Measurements from ENCODE around the gene LRFN5. TPM values are rescaled to one million over a fixed set of nuclear protein-coding genes. Genes with fewer than 3 reads are reported as not detected.
"Not testable (repeated sequence)": the region's sequence is repeated elsewhere in the genome, so short reads cannot be mapped to it uniquely, and the experiment has no call there.

The LRFN5 gene
- total RNA-seq, 2 donors from 2014 or later = 0.37 TPM

DNA sequence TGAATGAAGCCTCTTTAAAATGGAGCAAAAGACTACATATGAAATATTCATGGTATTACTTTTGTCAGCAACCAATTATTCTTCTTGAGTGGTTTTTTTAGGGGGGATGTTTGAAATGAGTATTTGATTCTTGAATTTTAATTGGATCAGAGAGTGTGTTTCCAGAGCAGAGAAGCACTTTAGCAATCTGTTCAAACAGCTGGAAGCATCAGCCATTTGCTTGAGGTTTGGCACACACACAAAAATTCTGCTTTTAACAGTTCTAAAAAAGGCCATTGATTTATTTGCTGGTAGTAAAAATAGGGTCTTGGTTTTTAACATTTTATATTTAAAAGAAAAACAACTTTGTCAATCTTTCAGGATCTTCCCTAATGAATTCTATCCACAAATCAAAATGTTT, 292.7 kb downstream of the LRFN5 start:
- Histone ChIP-seq H3K9me3 (no peaks in the 10 kb centered on the region), H3K36me3 (no peaks in the 10 kb centered on the region), H3K27ac (no peak overlapping the region), H3K27me3 (no peaks in the 10 kb centered on the region), H3K4me3 (no peak overlapping the region), H3K9ac (ENCODE audit: low read depth in 2 of 2, low read length in 2 of 2) (no peak overlapping the region), H3K4me1 (no peaks in the 10 kb centered on the region)
- DNase-seq = no peak
- intact Hi-C loops (cut with DNase I) = no loop called here
- TF ChIP-seq, protein P1, sequence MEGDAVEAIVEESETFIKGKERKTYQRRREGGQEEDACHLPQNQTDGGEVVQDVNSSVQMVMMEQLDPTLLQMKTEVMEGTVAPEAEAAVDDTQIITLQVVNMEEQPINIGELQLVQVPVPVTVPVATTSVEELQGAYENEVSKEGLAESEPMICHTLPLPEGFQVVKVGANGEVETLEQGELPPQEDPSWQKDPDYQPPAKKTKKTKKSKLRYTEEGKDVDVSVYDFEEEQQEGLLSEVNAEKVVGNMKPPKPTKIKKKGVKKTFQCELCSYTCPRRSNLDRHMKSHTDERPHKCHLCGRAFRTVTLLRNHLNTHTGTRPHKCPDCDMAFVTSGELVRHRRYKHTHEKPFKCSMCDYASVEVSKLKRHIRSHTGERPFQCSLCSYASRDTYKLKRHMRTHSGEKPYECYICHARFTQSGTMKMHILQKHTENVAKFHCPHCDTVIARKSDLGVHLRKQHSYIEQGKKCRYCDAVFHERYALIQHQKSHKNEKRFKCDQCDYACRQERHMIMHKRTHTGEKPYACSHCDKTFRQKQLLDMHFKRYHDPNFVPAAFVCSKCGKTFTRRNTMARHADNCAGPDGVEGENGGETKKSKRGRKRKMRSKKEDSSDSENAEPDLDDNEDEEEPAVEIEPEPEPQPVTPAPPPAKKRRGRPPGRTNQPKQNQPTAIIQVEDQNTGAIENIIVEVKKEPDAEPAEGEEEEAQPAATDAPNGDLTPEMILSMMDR (IDR thresholded peaks at IDR 0.05) = no peak

DNA sequence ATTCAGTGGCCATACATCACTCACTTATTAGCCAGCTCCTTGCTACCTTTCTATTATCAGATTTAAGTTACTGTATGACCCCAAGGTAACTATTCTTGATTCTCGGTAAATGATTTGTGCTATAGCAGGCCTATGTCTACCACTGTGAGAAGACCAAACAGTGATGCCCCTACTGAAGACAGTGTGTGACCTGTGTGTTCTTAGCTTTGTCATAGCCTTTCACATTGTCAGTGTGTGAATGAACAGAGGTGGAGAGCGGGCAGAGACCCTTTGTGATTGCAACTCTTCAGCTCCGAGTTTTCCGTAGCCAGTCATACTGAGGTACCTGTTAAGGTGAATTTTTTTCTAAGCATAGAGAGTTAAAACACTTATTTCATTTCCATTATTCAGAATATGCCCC, 294.0 kb downstream of the LRFN5 start:
- Histone ChIP-seq H3K9me3 (no peaks in the 10 kb centered on the region), H3K27ac (no peak overlapping the region), H3K9ac (ENCODE audit: low read depth in 2 of 2, low read length in 2 of 2) (no peak overlapping the region), H3K4me3 (no peak overlapping the region), H3K4me1 (no peaks in the 10 kb centered on the region), H3K27me3 (no peaks in the 10 kb centered on the region), H3K36me3 (no peaks in the 10 kb centered on the region)
- intact Hi-C loops (cut with DNase I) = no loop called here
- DNase-seq = no peak
- TF ChIP-seq, protein P1 (IDR thresholded peaks at IDR 0.05) = no peak

DNA sequence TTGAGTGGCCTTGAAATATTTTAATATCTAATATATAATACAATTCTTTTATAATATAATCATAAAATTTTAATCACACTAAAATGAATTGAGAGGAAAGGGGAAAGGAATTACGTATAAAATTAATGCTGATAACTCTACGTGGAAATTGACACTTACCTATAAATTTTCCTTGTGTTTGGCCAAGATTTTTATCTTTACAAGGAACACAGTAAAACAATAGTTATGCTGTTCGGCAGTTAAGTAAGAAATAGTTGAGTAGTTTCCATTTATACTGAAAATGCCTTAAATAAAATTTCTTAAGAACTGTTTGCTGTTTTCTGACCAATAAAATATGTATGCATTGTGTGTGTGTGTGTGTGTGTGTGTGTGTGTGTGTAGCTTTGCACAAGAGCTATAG, 294.4 kb downstream of the LRFN5 start:
- H3K4me3 ChIP-seq = no peak overlapping the region
- intact Hi-C loops (cut with DNase I) = no loop called here
- no peak overlapping the region for H3K9ac ChIP-seq (ENCODE audit: low read depth in 2 of 2, low read length in 2 of 2)

DNA sequence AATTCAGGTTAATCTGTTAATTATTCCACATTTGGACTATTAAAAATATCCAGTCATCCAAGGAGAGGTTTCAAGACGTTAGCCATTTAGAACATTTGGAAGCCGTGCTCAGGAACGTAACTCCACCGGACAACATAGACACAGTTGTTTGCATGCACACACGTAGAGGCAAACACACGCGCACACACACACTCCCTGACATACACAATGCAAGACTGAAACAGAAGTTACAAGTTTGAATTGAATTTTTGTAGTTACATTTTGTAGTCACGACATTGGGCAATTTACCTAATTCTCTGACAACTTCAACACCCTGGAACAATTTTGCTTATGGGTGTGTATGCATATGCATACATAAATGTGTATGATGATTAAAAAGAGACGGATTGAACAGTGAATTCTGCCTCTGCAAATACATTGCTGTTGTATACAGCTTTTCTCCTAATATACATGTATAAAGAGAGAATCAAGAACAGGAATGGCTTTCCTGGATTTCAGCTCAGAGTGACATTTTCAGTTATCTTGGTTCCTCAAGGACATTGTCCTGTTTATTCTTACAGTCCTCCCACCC, 298.8 kb downstream of the LRFN5 start:
- Histone ChIP-seq H3K4me1 (no peaks in the 10 kb centered on the region), H3K27me3 (no peaks in the 10 kb centered on the region), H3K27ac (no peak overlapping the region), H3K9ac (ENCODE audit: low read depth in 2 of 2, low read length in 2 of 2) (no peak overlapping the region), H3K36me3 (no peaks in the 10 kb centered on the region), H3K4me3 (no peak overlapping the region), H3K9me3 (no peaks in the 10 kb centered on the region)
- TF ChIP-seq, protein P1 (IDR thresholded peaks at IDR 0.05) = no peak
- DNase-seq = no peak
- intact Hi-C loops (cut with DNase I) = no loop called here

More for the DNA sequence above, 294.4 kb downstream of the LRFN5 start:
- H3K36me3 ChIP-seq = no peaks in the 10 kb centered on the region
- TF ChIP-seq, protein P1 (IDR thresholded peaks at IDR 0.05) = no peak
- DNase-seq = no peak
- H3K4me1 ChIP-seq = no peaks in the 10 kb centered on the region
- H3K27ac ChIP-seq = no peak overlapping the region
- H3K9me3 ChIP-seq = no peaks in the 10 kb centered on the region
- H3K27me3 ChIP-seq = no peaks in the 10 kb centered on the region

DNA sequence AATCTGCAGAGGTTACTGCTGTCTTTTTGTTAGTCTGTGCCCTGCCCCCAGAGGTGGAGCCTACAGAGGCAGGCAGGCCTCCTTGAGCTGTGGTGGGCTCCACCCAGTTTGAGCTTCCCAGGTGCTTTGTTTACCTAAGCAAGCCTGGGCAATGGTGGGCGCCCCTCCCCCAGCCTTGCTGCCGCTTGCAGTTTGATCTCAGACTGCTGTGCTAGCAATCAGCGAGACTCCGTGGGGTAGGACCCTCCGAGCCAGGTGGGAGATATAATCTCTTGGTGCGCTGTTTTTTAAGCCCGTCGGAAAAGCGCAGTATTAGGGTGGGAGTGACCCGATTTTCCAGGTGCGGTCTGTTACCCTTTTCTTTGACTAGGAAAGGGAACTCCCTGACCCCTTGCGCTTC, 304.5 kb downstream of the LRFN5 start:
- H3K4me1 ChIP-seq; DNase-seq; H3K27me3 ChIP-seq; H3K27ac ChIP-seq; H3K4me3 ChIP-seq; H3K36me3 ChIP-seq; H3K9ac ChIP-seq (ENCODE audit: low read depth in 2 of 2, low read length in 2 of 2); H3K9me3 ChIP-seq; intact Hi-C loops (cut with DNase I): not testable (repeated sequence)

DNA sequence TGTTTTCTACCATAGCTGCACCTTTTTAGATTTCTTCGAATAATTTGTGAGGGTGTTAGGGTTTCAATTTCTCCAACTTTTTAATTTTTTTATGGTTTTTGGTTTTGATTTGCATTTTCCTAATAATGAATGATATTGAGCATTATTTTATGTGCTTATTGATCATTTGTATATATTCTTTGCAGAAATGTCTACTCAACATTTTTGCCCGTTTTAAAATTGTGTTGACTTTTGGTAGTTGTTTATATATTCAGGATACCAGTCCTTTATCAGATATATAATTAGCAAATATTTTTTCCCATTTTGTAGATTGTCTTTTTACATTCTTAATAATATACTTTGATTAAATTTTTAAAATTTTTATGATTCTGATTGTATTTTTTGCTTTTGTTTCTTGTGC, 306.7 kb downstream of the LRFN5 start:
- TF ChIP-seq, protein P1 (IDR thresholded peaks at IDR 0.05) = no peak
- no peaks in the 10 kb centered on the region for H3K4me1 ChIP-seq
- no peaks in the 10 kb centered on the region for H3K9me3 ChIP-seq
- intact Hi-C loops (cut with DNase I) = no loop called here
- no peak for DNase-seq
- H3K27ac ChIP-seq = no peak overlapping the region
- no peaks in the 10 kb centered on the region for H3K36me3 ChIP-seq
- H3K9ac ChIP-seq (ENCODE audit: low read depth in 2 of 2, low read length in 2 of 2) = no peak overlapping the region
- no peaks in the 10 kb centered on the region for H3K27me3 ChIP-seq
- H3K4me3 ChIP-seq = no peak overlapping the region
